HepG2 (cell line): ENCODE results near the gene MAP3K3. TPM values are rescaled to one million over a fixed set of nuclear protein-coding genes. Genes with fewer than 3 reads are reported as not detected.

ENCODE experiments used
- DPF2 ChIP-seq: sonication (generic); formaldehyde crosslinking; IDR thresholded peaks from 2 replicates; pipeline ENCODE4 v1.4.0; 2020; ENCODE audit warnings: mild to moderate bottlenecking, low read depth, missing genetic modification reagents, borderline replicate concordance
- FOXC1 ChIP-seq: sonication (generic); formaldehyde crosslinking; IDR thresholded peaks from 2 replicates; pipeline ENCODE4 v1.8.0; 2022; ENCODE audit warnings: mild to moderate bottlenecking, missing genetic modification reagents, borderline replicate concordance
- HDAC6 ChIP-seq: fragments of 200-600 bp; sonication (generic); IDR thresholded peaks from 2 replicates; pipeline ENCODE4 v1.7.0; 2017; ENCODE audit warnings: mild to moderate bottlenecking, antibody characterized with exemption, low read length, low read depth
- MED1 ChIP-seq: sonication (generic); formaldehyde crosslinking; IDR thresholded peaks from 2 replicates; pipeline ENCODE4 v1.4.0; 2020; ENCODE audit warnings: missing genetic modification reagents
- MTA1 ChIP-seq: sonication (generic); formaldehyde crosslinking; IDR thresholded peaks from 2 replicates; pipeline ENCODE4 v1.4.0; 2020; ENCODE audit warnings: missing genetic modification reagents, mild to moderate bottlenecking, borderline replicate concordance
- NFATC3 ChIP-seq: sonication (generic); formaldehyde crosslinking; IDR thresholded peaks from 2 replicates; pipeline ENCODE4 v1.5.1; 2020; ENCODE audit warnings: mild to moderate bottlenecking, missing genetic modification reagents
- PHF5A ChIP-seq: IDR thresholded peaks from one replicate; pipeline ENCODE4 v1.6.1; 2018; ENCODE audit warnings: low read depth, missing genetic modification reagents; ENCODE audit not compliant: unreplicated experiment
- POLR2AphosphoS2 ChIP-seq: IDR thresholded peaks from 2 replicates; pipeline ENCODE4 v1.6.1; 2011; ENCODE audit warnings: low read depth, low read length, improper control_type of control experiment
- RAD21 ChIP-seq: fragments of 450-650 bp; formaldehyde crosslinking; IDR thresholded peaks from 2 replicates; pipeline ENCODE4 v1.5.0; 2020; ENCODE audit warnings: mild to moderate bottlenecking
- RBM39 ChIP-seq: fragments of 200-400 bp; formaldehyde crosslinking; IDR thresholded peaks from one replicate; pipeline ENCODE4 v1.6.1; 2018; ENCODE audit warnings: antibody characterized with exemption, mild to moderate bottlenecking, low read depth, low read length; ENCODE audit not compliant: poor library complexity, severe bottlenecking
- SIN3B ChIP-seq: fragments of 150-350 bp; IDR thresholded peaks from 2 replicates; pipeline ENCODE4 v1.6.1; 2014; ENCODE audit warnings: low read length
- ZBTB8A ChIP-seq: sonication (generic); formaldehyde crosslinking; IDR thresholded peaks from 2 replicates; pipeline ENCODE4 v1.4.0; 2020; ENCODE audit warnings: mild to moderate bottlenecking, low read depth, missing genetic modification reagents, borderline replicate concordance
- ZNF274 ChIP-seq: sonication (generic); formaldehyde crosslinking; IDR thresholded peaks from 2 replicates; pipeline ENCODE4 v1.5.1; 2020; ENCODE audit warnings: mild to moderate bottlenecking, missing genetic modification reagents
- ZNF292 ChIP-seq: sonication (generic); formaldehyde crosslinking; IDR thresholded peaks from 2 replicates; pipeline ENCODE4 v1.8.1; 2022; ENCODE audit warnings: mild to moderate bottlenecking, low read depth, missing genetic modification reagents, borderline replicate concordance
- polyA plus RNA-seq, 8 experiments: library from polyadenylated mRNA; depleted of rRNA in 3 of 8; stranded (reverse) in 7 of 8; unstranded in 1 of 8; fragments of >200 nt; fragmentation: Illumina TruSeq in 4 of 8; extraction: Trizol in 4 of 8; gene quantifications; 2 replicates each; pipeline versions ENCODE4 v1.2.1 to v1.2.3, GENCODE V29; 2011 to 2016; ENCODE audit warnings: low read depth in 4 of 8, missing spikeins in 1 of 8, mixed read lengths in 1 of 8; ENCODE audit not compliant: insufficient read depth in 1 of 8
- total RNA-seq, 5 experiments: library from RNA; depleted of rRNA; stranded (reverse); fragments of >200 nt; fragmentation: Illumina TruSeq; extraction: Trizol; gene quantifications; 2 replicates each; pipeline ENCODE4 v1.2.3, GENCODE V29; 2016; ENCODE audit warnings: low read depth in 1 of 5
- TF ChIP-seq, protein P1 (sequence below): fragments of 450-650 bp; IDR thresholded peaks from 2 replicates; pipeline ENCODE4 v1.6.1; 2017
- TF ChIP-seq, protein P2 (sequence below): sonication (generic); formaldehyde crosslinking; IDR thresholded peaks from 2 replicates; pipeline ENCODE4 v1.9.0; 2021; ENCODE audit warnings: missing genetic modification reagents, borderline replicate concordance
- TF ChIP-seq, protein P3 (sequence below): sonication (generic); formaldehyde crosslinking; IDR thresholded peaks from 2 replicates; pipeline ENCODE4 v1.5.0; 2020; ENCODE audit warnings: missing genetic modification reagents
- TF ChIP-seq, protein P4 (sequence below): sonication (generic); formaldehyde crosslinking; IDR thresholded peaks from 2 replicates; pipeline ENCODE4 v1.8.0; 2022; ENCODE audit warnings: missing genetic modification reagents, mild to moderate bottlenecking, inconsistent platforms, borderline replicate concordance

Gene MAP3K3
- total and polyA plus RNA-seq, 2 of the 13 experiments (the other 11 are each of a cell fraction or from before 2014, with no cell fraction given), result 17.7 to 21.8 TPM

DNA sequence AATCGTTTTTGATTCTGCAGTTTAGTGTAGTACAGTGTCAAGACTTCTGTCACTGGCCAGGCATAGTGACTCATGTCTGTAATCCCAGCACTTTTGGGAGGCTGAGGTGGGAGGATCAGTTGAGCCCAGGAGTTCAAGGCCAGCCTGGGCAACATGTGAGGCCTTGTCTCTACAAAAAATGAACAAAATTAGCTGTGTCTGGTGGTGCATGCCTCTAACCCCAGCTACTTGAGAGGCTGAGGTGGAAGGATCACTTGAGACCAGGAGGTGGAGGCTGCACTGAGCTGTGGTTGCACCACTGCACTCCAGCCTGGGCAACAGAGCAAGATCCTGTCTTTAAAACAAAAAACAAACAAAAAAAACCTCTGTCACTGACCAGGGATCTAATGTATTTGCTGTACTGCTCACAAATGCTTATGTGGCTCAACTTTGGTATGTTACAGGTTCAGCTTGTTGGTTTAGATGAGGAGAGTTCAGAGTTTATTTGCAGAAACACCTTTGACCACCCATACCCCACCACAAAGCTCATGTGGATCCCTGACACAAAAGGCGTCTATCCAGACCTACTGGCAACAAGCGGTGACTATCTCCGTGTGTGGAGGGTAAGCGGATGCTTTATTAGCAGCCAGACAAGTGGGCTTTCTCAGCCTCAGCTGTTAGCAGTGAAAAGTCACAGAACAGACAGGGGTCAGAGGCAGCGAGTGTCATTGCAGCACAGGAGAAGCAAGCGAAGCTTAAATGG lies 44.0 kb upstream of the MAP3K3 start (continued):
- TF ChIP-seq HDAC6, result no peak
- TF ChIP-seq ZNF274 (CRISPR knock-in tag), result peak; percentile 92
- TF ChIP-seq POLR2AphosphoS2, result no peak
- no peak; the same call in 1 of the 2 replicates for TF ChIP-seq FOXC1
- peak; percentile 91; the same call in 1 of the 2 replicates for TF ChIP-seq MTA1 (CRISPR knock-in tag)
- TF ChIP-seq, protein P1, sequence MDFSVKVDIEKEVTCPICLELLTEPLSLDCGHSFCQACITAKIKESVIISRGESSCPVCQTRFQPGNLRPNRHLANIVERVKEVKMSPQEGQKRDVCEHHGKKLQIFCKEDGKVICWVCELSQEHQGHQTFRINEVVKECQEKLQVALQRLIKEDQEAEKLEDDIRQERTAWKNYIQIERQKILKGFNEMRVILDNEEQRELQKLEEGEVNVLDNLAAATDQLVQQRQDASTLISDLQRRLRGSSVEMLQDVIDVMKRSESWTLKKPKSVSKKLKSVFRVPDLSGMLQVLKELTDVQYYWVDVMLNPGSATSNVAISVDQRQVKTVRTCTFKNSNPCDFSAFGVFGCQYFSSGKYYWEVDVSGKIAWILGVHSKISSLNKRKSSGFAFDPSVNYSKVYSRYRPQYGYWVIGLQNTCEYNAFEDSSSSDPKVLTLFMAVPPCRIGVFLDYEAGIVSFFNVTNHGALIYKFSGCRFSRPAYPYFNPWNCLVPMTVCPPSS, result no peak
- TF ChIP-seq MED1 (CRISPR knock-in tag), result peak; percentile 88
- no peak for TF ChIP-seq NFATC3 (CRISPR knock-in tag)
- no peak for TF ChIP-seq RBM39
- TF ChIP-seq ZNF292, result peak; percentile 86; the same call in 1 of the 2 replicates
- TF ChIP-seq, protein P2, sequence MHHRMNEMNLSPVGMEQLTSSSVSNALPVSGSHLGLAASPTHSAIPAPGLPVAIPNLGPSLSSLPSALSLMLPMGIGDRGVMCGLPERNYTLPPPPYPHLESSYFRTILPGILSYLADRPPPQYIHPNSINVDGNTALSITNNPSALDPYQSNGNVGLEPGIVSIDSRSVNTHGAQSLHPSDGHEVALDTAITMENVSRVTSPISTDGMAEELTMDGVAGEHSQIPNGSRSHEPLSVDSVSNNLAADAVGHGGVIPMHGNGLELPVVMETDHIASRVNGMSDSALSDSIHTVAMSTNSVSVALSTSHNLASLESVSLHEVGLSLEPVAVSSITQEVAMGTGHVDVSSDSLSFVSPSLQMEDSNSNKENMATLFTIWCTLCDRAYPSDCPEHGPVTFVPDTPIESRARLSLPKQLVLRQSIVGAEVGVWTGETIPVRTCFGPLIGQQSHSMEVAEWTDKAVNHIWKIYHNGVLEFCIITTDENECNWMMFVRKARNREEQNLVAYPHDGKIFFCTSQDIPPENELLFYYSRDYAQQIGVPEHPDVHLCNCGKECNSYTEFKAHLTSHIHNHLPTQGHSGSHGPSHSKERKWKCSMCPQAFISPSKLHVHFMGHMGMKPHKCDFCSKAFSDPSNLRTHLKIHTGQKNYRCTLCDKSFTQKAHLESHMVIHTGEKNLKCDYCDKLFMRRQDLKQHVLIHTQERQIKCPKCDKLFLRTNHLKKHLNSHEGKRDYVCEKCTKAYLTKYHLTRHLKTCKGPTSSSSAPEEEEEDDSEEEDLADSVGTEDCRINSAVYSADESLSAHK (CRISPR knock-in tag), result no peak
- TF ChIP-seq RAD21, result peak; percentile 40
- TF ChIP-seq, protein P3, sequence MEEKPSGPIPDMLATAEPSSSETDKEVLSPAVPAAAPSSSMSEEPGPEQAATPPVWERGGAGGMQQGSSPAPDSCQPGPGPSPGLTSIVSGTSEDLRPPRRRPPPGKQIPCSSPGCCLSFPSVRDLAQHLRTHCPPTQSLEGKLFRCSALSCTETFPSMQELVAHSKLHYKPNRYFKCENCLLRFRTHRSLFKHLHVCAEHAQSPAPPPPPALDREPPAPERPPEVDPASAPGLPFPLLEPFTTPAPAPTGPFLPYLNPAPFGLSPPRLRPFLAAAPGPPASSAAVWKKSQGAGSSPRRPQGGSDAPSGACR (CRISPR knock-in tag), result peak; percentile 92; the same call in 1 of the 2 replicates
- no peak; the same call in 1 of the 2 replicates for TF ChIP-seq ZBTB8A (CRISPR knock-in tag)
- TF ChIP-seq DPF2 (CRISPR knock-in tag), result peak; percentile 85
- TF ChIP-seq, protein P4, sequence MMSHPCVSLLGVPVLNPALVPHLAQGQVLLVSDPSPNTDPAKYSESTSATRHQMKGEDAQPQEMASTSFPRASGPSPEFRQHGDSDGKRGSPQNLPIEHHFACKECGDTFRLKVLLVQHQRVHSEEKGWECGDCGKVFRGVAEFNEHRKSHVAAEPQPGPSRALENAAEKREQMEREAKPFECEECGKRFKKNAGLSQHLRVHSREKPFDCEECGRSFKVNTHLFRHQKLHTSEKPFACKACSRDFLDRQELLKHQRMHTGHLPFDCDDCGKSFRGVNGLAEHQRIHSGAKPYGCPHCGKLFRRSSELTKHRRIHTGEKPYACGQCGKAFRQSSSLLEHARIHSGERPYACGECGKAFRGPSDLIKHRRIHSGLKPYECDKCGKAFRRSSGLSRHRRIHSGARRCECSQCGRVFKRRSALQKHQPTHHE (CRISPR knock-in tag), result peak; percentile 57; the same call in 1 of the 2 replicates
- peak; percentile 94 for TF ChIP-seq PHF5A (CRISPR knock-in tag)
- TF ChIP-seq SIN3B, result no peak
